M059J (cell line): ENCODE data around the gene PINK1. TPM values are rescaled to one million over a fixed set of nuclear protein-coding genes. Genes with fewer than 3 reads are reported as not detected.

Experiments
- total RNA-seq: library from RNA; depleted of rRNA; stranded (reverse); fragments of >200 nt; shearing (Covaris generic); gene quantifications from 2 replicates; pipeline ENCODE4 v1.2.3, GENCODE V29; 2014; rRNA removed

The PINK1 gene
- total RNA-seq, 1 experiment from 2014 or later: 194 TPM

Other genes starting within 250 kb of the PINK1 start
- 5.2 and 7.2 TPM in 2 replicates for gene CAMK2N1, start 147.2 kb upstream of the PINK1 start, total RNA-seq
- gene MUL1, start 125.3 kb upstream of the PINK1 start, total RNA-seq: 38.3 and 48.8 TPM in 2 replicates
- gene FAM43B, start 80.9 kb upstream of the PINK1 start, total RNA-seq: 3.5 and 5.0 TPM in 2 replicates
- 1.1 and 2.1 TPM in 2 replicates for gene CDA, start 44.4 kb upstream of the PINK1 start, total RNA-seq
- 582 and 590 TPM in 2 replicates for gene DDOST, start 27.9 kb downstream of the PINK1 start, total RNA-seq
- 0.59 and 0.86 TPM in 2 replicates for gene KIF17, start 84.5 kb downstream of the PINK1 start, total RNA-seq
- gene SH2D5, start 99.2 kb downstream of the PINK1 start, total RNA-seq: 1.1 and 2.1 TPM in 2 replicates
- 213 and 371 TPM in 2 replicates for gene HP1BP3, start 153.8 kb downstream of the PINK1 start, total RNA-seq